MM.1S (cell line): Measurements from ENCODE around the gene SEMA4A.

Experiments used
- EZH2 ChIP-seq: fragments of 300-600 bp; sonication (generic); optimal IDR thresholded peaks from 2 replicates; pipeline ENCODE3; 2017; ENCODE audit warnings: low read depth, mild to moderate bottlenecking, antibody characterized with exemption, low read length, mixed read lengths
- TF ChIP-seq, protein P1 (sequence below): fragments of 300-600 bp; sonication (generic); IDR thresholded peaks from 2 replicates; pipeline ENCODE4 v1.5.1; 2016; ENCODE audit warnings: antibody characterized with exemption, low read length, mixed read lengths

DNA sequence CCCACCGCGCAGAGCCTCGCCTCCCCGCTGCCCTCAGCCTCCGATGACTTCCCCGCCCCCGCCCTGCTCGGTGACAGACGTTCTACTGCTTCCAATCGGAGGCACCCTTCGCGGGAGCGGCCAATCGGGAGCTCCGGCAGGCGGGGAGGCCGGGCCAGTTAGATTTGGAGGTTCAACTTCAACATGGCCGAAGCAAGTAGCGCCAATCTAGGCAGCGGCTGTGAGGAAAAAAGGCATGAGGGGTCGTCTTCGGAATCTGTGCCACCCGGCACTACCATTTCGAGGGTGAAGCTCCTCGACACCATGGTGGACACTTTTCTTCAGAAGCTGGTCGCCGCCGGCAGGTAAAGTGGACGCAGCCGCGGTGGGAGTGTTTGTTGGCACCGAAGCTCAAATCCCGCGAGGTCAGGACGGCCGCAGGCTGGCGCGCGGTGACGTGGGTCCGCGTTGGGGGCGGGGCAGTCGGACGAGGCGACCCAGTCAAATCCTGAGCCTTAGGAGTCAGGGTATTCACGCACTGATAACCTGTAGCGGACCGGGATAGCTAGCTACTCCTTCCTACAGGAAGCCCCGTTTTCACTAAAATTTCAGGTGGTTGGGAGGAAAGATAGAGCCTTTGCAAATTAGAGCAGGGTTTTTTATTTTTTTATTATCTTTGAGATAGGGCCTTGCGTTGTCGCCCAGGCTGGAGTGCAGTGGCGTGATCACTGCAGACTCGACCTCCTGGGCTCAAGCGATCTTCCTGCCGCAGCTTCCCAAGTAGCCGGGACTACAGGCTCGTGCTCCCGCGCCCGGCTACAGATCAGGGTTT lies 59.7 kb downstream of the SEMA4A start, which contains the start of gene PMF1:
- TF ChIP-seq, protein P1, sequence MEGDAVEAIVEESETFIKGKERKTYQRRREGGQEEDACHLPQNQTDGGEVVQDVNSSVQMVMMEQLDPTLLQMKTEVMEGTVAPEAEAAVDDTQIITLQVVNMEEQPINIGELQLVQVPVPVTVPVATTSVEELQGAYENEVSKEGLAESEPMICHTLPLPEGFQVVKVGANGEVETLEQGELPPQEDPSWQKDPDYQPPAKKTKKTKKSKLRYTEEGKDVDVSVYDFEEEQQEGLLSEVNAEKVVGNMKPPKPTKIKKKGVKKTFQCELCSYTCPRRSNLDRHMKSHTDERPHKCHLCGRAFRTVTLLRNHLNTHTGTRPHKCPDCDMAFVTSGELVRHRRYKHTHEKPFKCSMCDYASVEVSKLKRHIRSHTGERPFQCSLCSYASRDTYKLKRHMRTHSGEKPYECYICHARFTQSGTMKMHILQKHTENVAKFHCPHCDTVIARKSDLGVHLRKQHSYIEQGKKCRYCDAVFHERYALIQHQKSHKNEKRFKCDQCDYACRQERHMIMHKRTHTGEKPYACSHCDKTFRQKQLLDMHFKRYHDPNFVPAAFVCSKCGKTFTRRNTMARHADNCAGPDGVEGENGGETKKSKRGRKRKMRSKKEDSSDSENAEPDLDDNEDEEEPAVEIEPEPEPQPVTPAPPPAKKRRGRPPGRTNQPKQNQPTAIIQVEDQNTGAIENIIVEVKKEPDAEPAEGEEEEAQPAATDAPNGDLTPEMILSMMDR: no peak
- no peak for TF ChIP-seq EZH2
